SU-DHL-6 (cell line): Measurements from ENCODE around the gene CLCNKB.
"Not testable (repeated sequence)": the region's sequence is repeated elsewhere in the genome, so short reads cannot be mapped to it uniquely, and the experiment has no call there.

Experiments
- EZH2phosphoT487 ChIP-seq: fragments of 200-600 bp; sonication (generic), shearing (Covaris generic); conservative IDR thresholded peaks from 2 replicates; pipeline ENCODE4 v1.6.1; 2018; ENCODE audit warnings: mild to moderate bottlenecking, antibody characterized with exemption, low read length, moderate library complexity, mixed read lengths
- TF ChIP-seq, protein P1 (sequence below): fragments of 200-600 bp; sonication (generic); IDR thresholded peaks from one replicate; pipeline ENCODE4 v1.5.1; 2017; ENCODE audit warnings: antibody characterized with exemption, mild to moderate bottlenecking, low read length, moderate library complexity; ENCODE audit not compliant: insufficient read depth, poor library complexity, severe bottlenecking

DNA sequence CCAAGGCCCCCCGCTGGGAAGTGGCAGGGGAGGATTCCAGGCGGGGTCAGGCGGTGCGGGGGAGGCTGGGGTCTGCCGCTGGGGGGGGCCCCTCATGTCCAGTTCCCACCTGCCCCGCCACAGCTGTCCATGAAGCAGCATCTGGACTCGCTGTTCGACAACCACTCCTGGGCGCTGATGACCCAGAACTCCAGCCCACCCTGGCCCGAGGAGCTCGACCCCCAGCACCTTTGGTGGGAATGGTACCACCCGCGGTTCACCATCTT, 14.6 kb upstream of the CLCNKB start:
- TF ChIP-seq, protein P1, sequence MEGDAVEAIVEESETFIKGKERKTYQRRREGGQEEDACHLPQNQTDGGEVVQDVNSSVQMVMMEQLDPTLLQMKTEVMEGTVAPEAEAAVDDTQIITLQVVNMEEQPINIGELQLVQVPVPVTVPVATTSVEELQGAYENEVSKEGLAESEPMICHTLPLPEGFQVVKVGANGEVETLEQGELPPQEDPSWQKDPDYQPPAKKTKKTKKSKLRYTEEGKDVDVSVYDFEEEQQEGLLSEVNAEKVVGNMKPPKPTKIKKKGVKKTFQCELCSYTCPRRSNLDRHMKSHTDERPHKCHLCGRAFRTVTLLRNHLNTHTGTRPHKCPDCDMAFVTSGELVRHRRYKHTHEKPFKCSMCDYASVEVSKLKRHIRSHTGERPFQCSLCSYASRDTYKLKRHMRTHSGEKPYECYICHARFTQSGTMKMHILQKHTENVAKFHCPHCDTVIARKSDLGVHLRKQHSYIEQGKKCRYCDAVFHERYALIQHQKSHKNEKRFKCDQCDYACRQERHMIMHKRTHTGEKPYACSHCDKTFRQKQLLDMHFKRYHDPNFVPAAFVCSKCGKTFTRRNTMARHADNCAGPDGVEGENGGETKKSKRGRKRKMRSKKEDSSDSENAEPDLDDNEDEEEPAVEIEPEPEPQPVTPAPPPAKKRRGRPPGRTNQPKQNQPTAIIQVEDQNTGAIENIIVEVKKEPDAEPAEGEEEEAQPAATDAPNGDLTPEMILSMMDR = not testable (repeated sequence)
- not testable (repeated sequence) for TF ChIP-seq EZH2phosphoT487
